Measurements from ENCODE around the gene DISC1. TPM values are rescaled to one million over a fixed set of nuclear protein-coding genes. Genes with fewer than 3 reads are reported as not detected.

The DISC1 gene
- total and polyA plus RNA-seq, 2 experiments from 2014 or later, result 6.5 to 11.5 TPM

- Histone ChIP-seq H3K4me1 (ENCODE audit: low read depth) (no peaks in the 10 kb centered on the region), H3K4me3 (no peak overlapping the region), H3K9me3 (ENCODE audit: low read depth) (no peaks in the 10 kb centered on the region), H3K27ac (no peak overlapping the region), H3K36me3 (no peaks in the 10 kb centered on the region), H3K27me3 (no peaks in the 10 kb centered on the region)
- no peak for DNase-seq (ENCODE audit: low read depth in 1 of 2, low spot score in 1 of 2)
- TF ChIP-seq CTCF (IDR thresholded peaks at IDR 0.05; ENCODE audit: low read depth, low read length), result no peak
Observed at GRCh38 chr1:232057896-232058274, 431.3 kb downstream of the DISC1 start.

- DNase-seq (ENCODE audit: low read depth in 1 of 2, low spot score in 1 of 2), result no peak
- no peak overlapping the region for H3K27ac ChIP-seq
- no peaks in the 10 kb centered on the region for H3K27me3 ChIP-seq
- no peak overlapping the region for H3K4me3 ChIP-seq
- TF ChIP-seq CTCF (IDR thresholded peaks at IDR 0.05; ENCODE audit: low read depth, low read length), result no peak
- H3K9me3 ChIP-seq (ENCODE audit: low read depth), result no peaks in the 10 kb centered on the region
- no peaks in the 10 kb centered on the region for H3K4me1 ChIP-seq (ENCODE audit: low read depth)
- no peaks in the 10 kb centered on the region for H3K36me3 ChIP-seq
Observed at GRCh38 chr1:232059726-232060374, 433.3 kb downstream of the DISC1 start.

GRCh38 chr1:232062967-232063366, 436.4 kb downstream of the DISC1 start:
- Histone ChIP-seq H3K9me3 (ENCODE audit: low read depth) (no peaks in the 10 kb centered on the region), H3K4me1 (ENCODE audit: low read depth) (no peaks in the 10 kb centered on the region), H3K27me3 (no peaks in the 10 kb centered on the region), H3K4me3 (no peak overlapping the region), H3K27ac (no peak overlapping the region), H3K36me3 (no peaks in the 10 kb centered on the region)
- TF ChIP-seq CTCF (IDR thresholded peaks at IDR 0.05; ENCODE audit: low read depth, low read length), result no peak
- no peak for DNase-seq (ENCODE audit: low read depth in 1 of 2, low spot score in 1 of 2)

GRCh38 chr1:232066521-232066920, 439.9 kb downstream of the DISC1 start:
- Histone ChIP-seq H3K4me1 (ENCODE audit: low read depth) (no peaks in the 10 kb centered on the region), H3K4me3 (no peak overlapping the region), H3K9me3 (ENCODE audit: low read depth) (no peaks in the 10 kb centered on the region), H3K36me3 (no peaks in the 10 kb centered on the region), H3K27me3 (no peaks in the 10 kb centered on the region), H3K27ac (no peak overlapping the region)
- no peak for DNase-seq (ENCODE audit: low read depth in 1 of 2, low spot score in 1 of 2)
- no peak for TF ChIP-seq CTCF (IDR thresholded peaks at IDR 0.05; ENCODE audit: low read depth, low read length)

GRCh38 chr1:232074265-232074664, 447.7 kb downstream of the DISC1 start:
- TF ChIP-seq CTCF (IDR thresholded peaks at IDR 0.05; ENCODE audit: low read depth, low read length), result no peak
- no peak for DNase-seq (ENCODE audit: low read depth in 1 of 2, low spot score in 1 of 2)
- Histone ChIP-seq H3K27ac (no peak overlapping the region), H3K4me1 (ENCODE audit: low read depth) (no peaks in the 10 kb centered on the region), H3K4me3 (no peak overlapping the region), H3K9me3 (ENCODE audit: low read depth) (no peaks in the 10 kb centered on the region), H3K27me3 (no peaks in the 10 kb centered on the region), H3K36me3 (no peaks in the 10 kb centered on the region)
